ENCODE data around the gene POU2F2. TPM values are rescaled to one million over a fixed set of nuclear protein-coding genes. Genes with fewer than 3 reads are reported as not detected.
A peak's percentile ranks its signal among the peaks of the same experiment; 100 is the strongest.

Gene POU2F2
- total RNA-seq, 1 experiment from 2014 or later: 2.4 TPM

GRCh38 chr19:42093926-42094325, 38.3 kb downstream of the POU2F2 start:
- no peak overlapping the region for H3K9ac ChIP-seq (ENCODE audit: low read length)
- no peaks in the 10 kb centered on the region for H3F3A ChIP-seq (ENCODE audit: low read length, unreplicated experiment)
- intact Hi-C loops (cut with micrococcal nuclease): no loop called here
- H3K79me2 ChIP-seq (ENCODE audit: low read length): no peaks in the 10 kb centered on the region
- no peak for DNase-seq
- no TSS peak for BruUV-seq (replicated peaks)
- H3K27me3 ChIP-seq (ENCODE audit: low read length): no peaks in the 10 kb centered on the region
- no peak overlapping the region for H3K4me2 ChIP-seq (ENCODE audit: low read length)
- H2AFZ ChIP-seq (ENCODE audit: low read length): no peak overlapping the region
- H3K4me1 ChIP-seq (ENCODE audit: insufficient read depth, low read length): 0 out of 2 replicates have a peak, but pooled peaks cover under 1% of the 10 kb centered on the region
- ChIA-PET POLR2A (ENCODE audit: unreplicated experiment) (no interaction called here), CTCF (no interaction called here)
- no peaks in the 10 kb centered on the region for H3K9me3 ChIP-seq (ENCODE audit: low read length)
- no peak overlapping the region for H3K4me3 ChIP-seq (ENCODE audit: low read length)
- H4K20me1 ChIP-seq (ENCODE audit: low read length): no peaks in the 10 kb centered on the region
- H3K9me2 ChIP-seq (replicated peaks; ENCODE audit: low read length): no peaks in the 10 kb centered on the region
- H3K36me3 ChIP-seq (ENCODE audit: low read depth, low read length): no peaks in the 10 kb centered on the region
- ATAC-seq: no peak
- no peak overlapping the region for H3K27ac ChIP-seq (ENCODE audit: low read length)
- TF ChIP-seq EZH2 (IDR thresholded peaks at IDR 0.05; ENCODE audit: low read length, unreplicated experiment) (no peak), CTCF (conservative IDR thresholded peaks at IDR 0.05; ENCODE audit: low read depth, low read length) (no peak), EZH2phosphoT487 (IDR thresholded peaks at IDR 0.05; ENCODE audit: borderline replicate concordance, low read length) (no peak)

- no peak overlapping the region for H2AFZ ChIP-seq (ENCODE audit: low read length)
- ChIA-PET POLR2A (ENCODE audit: unreplicated experiment) (no interaction called here), CTCF (no interaction called here)
- no peaks in the 10 kb centered on the region for H3K9me3 ChIP-seq (ENCODE audit: low read length)
- intact Hi-C loops (cut with micrococcal nuclease): no loop called here
- ATAC-seq (no peak), DNase-seq (no peak)
- no peaks in the 10 kb centered on the region for H3K36me3 ChIP-seq (ENCODE audit: low read depth, low read length)
- no peak overlapping the region for H3K4me2 ChIP-seq (ENCODE audit: low read length)
- BruUV-seq (replicated peaks): no TSS peak
- H3K9ac ChIP-seq (ENCODE audit: low read length): no peak overlapping the region
- H3K27ac ChIP-seq (ENCODE audit: low read length): no peak overlapping the region
- H3K4me1 ChIP-seq (ENCODE audit: insufficient read depth, low read length): peaks cover 5% of the 10 kb centered on the region; the same call in 1 of the 2 replicates
- H3K79me2 ChIP-seq (ENCODE audit: low read length): no peaks in the 10 kb centered on the region
- no peaks in the 10 kb centered on the region for H3K27me3 ChIP-seq (ENCODE audit: low read length)
- H3K4me3 ChIP-seq (ENCODE audit: low read length): no peak overlapping the region
- no peaks in the 10 kb centered on the region for H3K9me2 ChIP-seq (replicated peaks; ENCODE audit: low read length)
- H3F3A ChIP-seq (ENCODE audit: low read length, unreplicated experiment): no peaks in the 10 kb centered on the region
- no peaks in the 10 kb centered on the region for H4K20me1 ChIP-seq (ENCODE audit: low read length)
- no peak for TF ChIP-seq EZH2 (IDR thresholded peaks at IDR 0.05; ENCODE audit: low read length, unreplicated experiment)
Measured at GRCh38 chr19:42093505-42093904, 38.7 kb downstream of the POU2F2 start.

GRCh38 chr19:42092350-42092749, 39.9 kb downstream of the POU2F2 start:
- Histone ChIP-seq H4K20me1 (ENCODE audit: low read length) (no peaks in the 10 kb centered on the region), H3K9me2 (replicated peaks; ENCODE audit: low read length) (no peaks in the 10 kb centered on the region), H3F3A (ENCODE audit: low read length, unreplicated experiment) (no peaks in the 10 kb centered on the region), H3K27ac (ENCODE audit: low read length) (no peak overlapping the region), H3K36me3 (ENCODE audit: low read depth, low read length) (no peaks in the 10 kb centered on the region), H3K9ac (ENCODE audit: low read length) (no peak overlapping the region), H3K27me3 (ENCODE audit: low read length) (no peaks in the 10 kb centered on the region), H3K9me3 (ENCODE audit: low read length) (no peaks in the 10 kb centered on the region), H3K4me3 (ENCODE audit: low read length) (no peak overlapping the region), H3K79me2 (ENCODE audit: low read length) (no peaks in the 10 kb centered on the region), H2AFZ (ENCODE audit: low read length) (no peak overlapping the region), H3K4me1 (ENCODE audit: insufficient read depth, low read length) (peaks cover 10% of the 10 kb centered on the region; the same call in 1 of the 2 replicates), H3K4me2 (ENCODE audit: low read length) (no peak overlapping the region)
- ChIA-PET POLR2A (ENCODE audit: unreplicated experiment) (no interaction called here), CTCF (interaction anchor here (0.5 kb wide), 1 partner anchor 1411 kb away, joined by 5 read pairs; no protein-coding TSS in a partner anchor)
- peak; percentile 76 for TF ChIP-seq CTCF (conservative IDR thresholded peaks at IDR 0.05; ENCODE audit: low read depth, low read length)
- no peak for TF ChIP-seq EZH2phosphoT487 (IDR thresholded peaks at IDR 0.05; ENCODE audit: borderline replicate concordance, low read length)
- no peak for TF ChIP-seq EZH2 (IDR thresholded peaks at IDR 0.05; ENCODE audit: low read length, unreplicated experiment)
- intact Hi-C loops (cut with micrococcal nuclease): no loop called here
- ATAC-seq (peak; percentile 37; the same call in 1 of the 2 replicates), DNase-seq (peak; percentile 60)
- no TSS peak for BruUV-seq (replicated peaks)
